ENCODE measurements around the gene GPNMB.
A peak's percentile ranks its signal among the peaks of the same experiment; 100 is the strongest.

GPNMB gene

GRCh38 chr7:23247603-23248335 is 1.2 kb downstream of the GPNMB start:
- Histone ChIP-seq H3K4me1 (ENCODE audit: control insufficient read depth, insufficient read depth, low read length) (peaks cover 12% of the 10 kb centered on the region; the same call in 1 of the 2 replicates), H3K36me3 (ENCODE audit: control insufficient read depth, insufficient read depth, low read length) (no peaks in the 10 kb centered on the region), H3K4me3 (ENCODE audit: low read depth, low read length) (peak overlapping the region; percentile 44), H3K9me3 (ENCODE audit: control insufficient read depth, insufficient read depth, low read length) (no peaks in the 10 kb centered on the region), H3K9ac (ENCODE audit: low read depth, low read length) (no peak overlapping the region), H3K27me3 (ENCODE audit: control insufficient read depth, insufficient read depth, low read length) (peaks cover 11% of the 10 kb centered on the region), H3K27ac (ENCODE audit: low read depth, low read length) (no peak overlapping the region)

- Histone ChIP-seq H3K36me3 (ENCODE audit: control insufficient read depth, insufficient read depth, low read length) (no peaks in the 10 kb centered on the region), H3K9me3 (ENCODE audit: control insufficient read depth, insufficient read depth, low read length) (no peaks in the 10 kb centered on the region), H3K4me1 (ENCODE audit: control insufficient read depth, insufficient read depth, low read length) (peaks cover 12% of the 10 kb centered on the region; the same call in 1 of the 2 replicates), H3K27ac (ENCODE audit: low read depth, low read length) (no peak overlapping the region), H3K27me3 (ENCODE audit: control insufficient read depth, insufficient read depth, low read length) (peaks cover 11% of the 10 kb centered on the region), H3K4me3 (ENCODE audit: low read depth, low read length) (no peak overlapping the region), H3K9ac (ENCODE audit: low read depth, low read length) (no peak overlapping the region)
Measured at GRCh38 chr7:23249486-23249885, 2.9 kb downstream of the GPNMB start.

GRCh38 chr7:23254051-23254681 is 7.6 kb downstream of the GPNMB start:
- H3K27me3 ChIP-seq (ENCODE audit: control insufficient read depth, insufficient read depth, low read length): no peaks in the 10 kb centered on the region
- no peak overlapping the region for H3K27ac ChIP-seq (ENCODE audit: low read depth, low read length)
- H3K9ac ChIP-seq (ENCODE audit: low read depth, low read length): no peak overlapping the region
- H3K4me3 ChIP-seq (ENCODE audit: low read depth, low read length): no peak overlapping the region
- no peaks in the 10 kb centered on the region for H3K4me1 ChIP-seq (ENCODE audit: control insufficient read depth, insufficient read depth, low read length)
- H3K36me3 ChIP-seq (ENCODE audit: control insufficient read depth, insufficient read depth, low read length): no peaks in the 10 kb centered on the region
- H3K9me3 ChIP-seq (ENCODE audit: control insufficient read depth, insufficient read depth, low read length): no peaks in the 10 kb centered on the region

- H3K4me1 ChIP-seq (ENCODE audit: control insufficient read depth, insufficient read depth, low read length): no peaks in the 10 kb centered on the region
- H3K9ac ChIP-seq (ENCODE audit: low read depth, low read length): no peak overlapping the region
- no peaks in the 10 kb centered on the region for H3K36me3 ChIP-seq (ENCODE audit: control insufficient read depth, insufficient read depth, low read length)
- no peak overlapping the region for H3K4me3 ChIP-seq (ENCODE audit: low read depth, low read length)
- H3K9me3 ChIP-seq (ENCODE audit: control insufficient read depth, insufficient read depth, low read length): no peaks in the 10 kb centered on the region
- H3K27me3 ChIP-seq (ENCODE audit: control insufficient read depth, insufficient read depth, low read length): no peaks in the 10 kb centered on the region
- no peak overlapping the region for H3K27ac ChIP-seq (ENCODE audit: low read depth, low read length)
Measured at GRCh38 chr7:23256731-23257130, 10.2 kb downstream of the GPNMB start.

GRCh38 chr7:23260371-23260770 is 13.8 kb downstream of the GPNMB start:
- no peaks in the 10 kb centered on the region for H3K9me3 ChIP-seq (ENCODE audit: control insufficient read depth, insufficient read depth, low read length)
- H3K4me3 ChIP-seq (ENCODE audit: low read depth, low read length): no peak overlapping the region
- H3K27me3 ChIP-seq (ENCODE audit: control insufficient read depth, insufficient read depth, low read length): no peaks in the 10 kb centered on the region
- no peaks in the 10 kb centered on the region for H3K4me1 ChIP-seq (ENCODE audit: control insufficient read depth, insufficient read depth, low read length)
- H3K36me3 ChIP-seq (ENCODE audit: control insufficient read depth, insufficient read depth, low read length): no peaks in the 10 kb centered on the region
- H3K27ac ChIP-seq (ENCODE audit: low read depth, low read length): no peak overlapping the region
- H3K9ac ChIP-seq (ENCODE audit: low read depth, low read length): no peak overlapping the region

- Histone ChIP-seq H3K9ac (ENCODE audit: low read depth, low read length) (no peak overlapping the region), H3K9me3 (ENCODE audit: control insufficient read depth, insufficient read depth, low read length) (no peaks in the 10 kb centered on the region), H3K36me3 (ENCODE audit: control insufficient read depth, insufficient read depth, low read length) (no peaks in the 10 kb centered on the region), H3K27ac (ENCODE audit: low read depth, low read length) (no peak overlapping the region), H3K4me1 (ENCODE audit: control insufficient read depth, insufficient read depth, low read length) (no peaks in the 10 kb centered on the region), H3K4me3 (ENCODE audit: low read depth, low read length) (no peak overlapping the region), H3K27me3 (ENCODE audit: control insufficient read depth, insufficient read depth, low read length) (no peaks in the 10 kb centered on the region)
Measured at GRCh38 chr7:23261843-23262452, 15.4 kb downstream of the GPNMB start.

- H3K36me3 ChIP-seq (ENCODE audit: control insufficient read depth, insufficient read depth, low read length): no peaks in the 10 kb centered on the region
- no peak overlapping the region for H3K9ac ChIP-seq (ENCODE audit: low read depth, low read length)
- no peak overlapping the region for H3K4me3 ChIP-seq (ENCODE audit: low read depth, low read length)
- H3K27me3 ChIP-seq (ENCODE audit: control insufficient read depth, insufficient read depth, low read length): no peaks in the 10 kb centered on the region
- no peaks in the 10 kb centered on the region for H3K4me1 ChIP-seq (ENCODE audit: control insufficient read depth, insufficient read depth, low read length)
- H3K27ac ChIP-seq (ENCODE audit: low read depth, low read length): no peak overlapping the region
- no peaks in the 10 kb centered on the region for H3K9me3 ChIP-seq (ENCODE audit: control insufficient read depth, insufficient read depth, low read length)
Measured at GRCh38 chr7:23264916-23265458, 18.4 kb downstream of the GPNMB start.

- no peak overlapping the region for H3K27ac ChIP-seq (ENCODE audit: low read depth, low read length)
- H3K27me3 ChIP-seq (ENCODE audit: control insufficient read depth, insufficient read depth, low read length): no peaks in the 10 kb centered on the region
- no peaks in the 10 kb centered on the region for H3K4me1 ChIP-seq (ENCODE audit: control insufficient read depth, insufficient read depth, low read length)
- no peak overlapping the region for H3K9ac ChIP-seq (ENCODE audit: low read depth, low read length)
- no peaks in the 10 kb centered on the region for H3K9me3 ChIP-seq (ENCODE audit: control insufficient read depth, insufficient read depth, low read length)
- H3K36me3 ChIP-seq (ENCODE audit: control insufficient read depth, insufficient read depth, low read length): no peaks in the 10 kb centered on the region
- H3K4me3 ChIP-seq (ENCODE audit: low read depth, low read length): no peak overlapping the region
Measured at GRCh38 chr7:23266918-23267317, 20.3 kb downstream of the GPNMB start.

GRCh38 chr7:23267357-23267756 is 20.8 kb downstream of the GPNMB start:
- Histone ChIP-seq H3K27ac (ENCODE audit: low read depth, low read length) (no peak overlapping the region), H3K36me3 (ENCODE audit: control insufficient read depth, insufficient read depth, low read length) (no peaks in the 10 kb centered on the region), H3K9me3 (ENCODE audit: control insufficient read depth, insufficient read depth, low read length) (no peaks in the 10 kb centered on the region), H3K9ac (ENCODE audit: low read depth, low read length) (no peak overlapping the region), H3K4me3 (ENCODE audit: low read depth, low read length) (no peak overlapping the region), H3K27me3 (ENCODE audit: control insufficient read depth, insufficient read depth, low read length) (no peaks in the 10 kb centered on the region), H3K4me1 (ENCODE audit: control insufficient read depth, insufficient read depth, low read length) (no peaks in the 10 kb centered on the region)

- H3K27ac ChIP-seq (ENCODE audit: low read depth, low read length): no peak overlapping the region
- H3K36me3 ChIP-seq (ENCODE audit: control insufficient read depth, insufficient read depth, low read length): no peaks in the 10 kb centered on the region
- no peak overlapping the region for H3K4me3 ChIP-seq (ENCODE audit: low read depth, low read length)
- no peaks in the 10 kb centered on the region for H3K9me3 ChIP-seq (ENCODE audit: control insufficient read depth, insufficient read depth, low read length)
- H3K4me1 ChIP-seq (ENCODE audit: control insufficient read depth, insufficient read depth, low read length): peaks cover under 1% of the 10 kb centered on the region; the same call in 1 of the 2 replicates
- no peaks in the 10 kb centered on the region for H3K27me3 ChIP-seq (ENCODE audit: control insufficient read depth, insufficient read depth, low read length)
- no peak overlapping the region for H3K9ac ChIP-seq (ENCODE audit: low read depth, low read length)
Measured at GRCh38 chr7:23268167-23268566, 21.6 kb downstream of the GPNMB start.

GRCh38 chr7:23268746-23269145 is 22.2 kb downstream of the GPNMB start:
- H3K27me3 ChIP-seq (ENCODE audit: control insufficient read depth, insufficient read depth, low read length): no peaks in the 10 kb centered on the region
- H3K4me3 ChIP-seq (ENCODE audit: low read depth, low read length): no peak overlapping the region
- H3K27ac ChIP-seq (ENCODE audit: low read depth, low read length): no peak overlapping the region

More at GRCh38 chr7:23268746-23269145, 22.2 kb downstream of the GPNMB start:
- Histone ChIP-seq H3K9me3 (ENCODE audit: control insufficient read depth, insufficient read depth, low read length) (no peaks in the 10 kb centered on the region), H3K36me3 (ENCODE audit: control insufficient read depth, insufficient read depth, low read length) (no peaks in the 10 kb centered on the region), H3K4me1 (ENCODE audit: control insufficient read depth, insufficient read depth, low read length) (peaks cover 6% of the 10 kb centered on the region; the same call in 1 of the 2 replicates), H3K9ac (ENCODE audit: low read depth, low read length) (no peak overlapping the region)

All from HUES48 (cell line).